Measurements from ENCODE around the gene UFSP2. TPM values are rescaled to one million over a fixed set of nuclear protein-coding genes. Genes with fewer than 3 reads are reported as not detected.

Gene UFSP2
- total and polyA plus RNA-seq, 2 experiments from 2014 or later = 29.0 to 53.0 TPM

DNA sequence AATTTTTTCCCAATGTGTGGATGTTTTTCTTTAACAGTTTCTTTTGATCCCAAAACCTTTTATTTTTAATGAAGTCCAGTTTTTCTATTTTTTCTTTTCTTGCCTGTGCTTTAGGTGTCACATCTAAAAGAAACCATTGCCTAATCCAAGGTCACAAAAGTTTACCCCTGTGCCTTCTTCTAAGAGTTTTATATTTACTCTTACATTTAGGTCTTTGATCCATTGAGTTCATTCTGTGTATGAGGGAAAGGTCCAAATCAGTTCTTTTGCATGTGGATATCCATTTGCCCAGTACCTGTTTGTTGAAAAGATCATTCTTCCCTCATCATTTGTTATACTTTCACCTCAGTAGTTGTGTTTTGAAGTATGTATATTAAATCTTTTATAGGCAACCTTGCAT is 43.0 kb downstream of the UFSP2 start (continued):
- TF ChIP-seq, protein P1, sequence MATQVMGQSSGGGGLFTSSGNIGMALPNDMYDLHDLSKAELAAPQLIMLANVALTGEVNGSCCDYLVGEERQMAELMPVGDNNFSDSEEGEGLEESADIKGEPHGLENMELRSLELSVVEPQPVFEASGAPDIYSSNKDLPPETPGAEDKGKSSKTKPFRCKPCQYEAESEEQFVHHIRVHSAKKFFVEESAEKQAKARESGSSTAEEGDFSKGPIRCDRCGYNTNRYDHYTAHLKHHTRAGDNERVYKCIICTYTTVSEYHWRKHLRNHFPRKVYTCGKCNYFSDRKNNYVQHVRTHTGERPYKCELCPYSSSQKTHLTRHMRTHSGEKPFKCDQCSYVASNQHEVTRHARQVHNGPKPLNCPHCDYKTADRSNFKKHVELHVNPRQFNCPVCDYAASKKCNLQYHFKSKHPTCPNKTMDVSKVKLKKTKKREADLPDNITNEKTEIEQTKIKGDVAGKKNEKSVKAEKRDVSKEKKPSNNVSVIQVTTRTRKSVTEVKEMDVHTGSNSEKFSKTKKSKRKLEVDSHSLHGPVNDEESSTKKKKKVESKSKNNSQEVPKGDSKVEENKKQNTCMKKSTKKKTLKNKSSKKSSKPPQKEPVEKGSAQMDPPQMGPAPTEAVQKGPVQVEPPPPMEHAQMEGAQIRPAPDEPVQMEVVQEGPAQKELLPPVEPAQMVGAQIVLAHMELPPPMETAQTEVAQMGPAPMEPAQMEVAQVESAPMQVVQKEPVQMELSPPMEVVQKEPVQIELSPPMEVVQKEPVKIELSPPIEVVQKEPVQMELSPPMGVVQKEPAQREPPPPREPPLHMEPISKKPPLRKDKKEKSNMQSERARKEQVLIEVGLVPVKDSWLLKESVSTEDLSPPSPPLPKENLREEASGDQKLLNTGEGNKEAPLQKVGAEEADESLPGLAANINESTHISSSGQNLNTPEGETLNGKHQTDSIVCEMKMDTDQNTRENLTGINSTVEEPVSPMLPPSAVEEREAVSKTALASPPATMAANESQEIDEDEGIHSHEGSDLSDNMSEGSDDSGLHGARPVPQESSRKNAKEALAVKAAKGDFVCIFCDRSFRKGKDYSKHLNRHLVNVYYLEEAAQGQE (IDR thresholded peaks at IDR 0.05; ENCODE audit: unreplicated experiment) = no peak
- TF ChIP-seq STAT1 (IDR thresholded peaks at IDR 0.05; ENCODE audit: unreplicated experiment) = no peak
- TF ChIP-seq, protein P2, sequence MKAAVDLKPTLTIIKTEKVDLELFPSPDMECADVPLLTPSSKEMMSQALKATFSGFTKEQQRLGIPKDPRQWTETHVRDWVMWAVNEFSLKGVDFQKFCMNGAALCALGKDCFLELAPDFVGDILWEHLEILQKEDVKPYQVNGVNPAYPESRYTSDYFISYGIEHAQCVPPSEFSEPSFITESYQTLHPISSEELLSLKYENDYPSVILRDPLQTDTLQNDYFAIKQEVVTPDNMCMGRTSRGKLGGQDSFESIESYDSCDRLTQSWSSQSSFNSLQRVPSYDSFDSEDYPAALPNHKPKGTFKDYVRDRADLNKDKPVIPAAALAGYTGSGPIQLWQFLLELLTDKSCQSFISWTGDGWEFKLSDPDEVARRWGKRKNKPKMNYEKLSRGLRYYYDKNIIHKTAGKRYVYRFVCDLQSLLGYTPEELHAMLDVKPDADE (IDR thresholded peaks at IDR 0.05) = no peak

DNA sequence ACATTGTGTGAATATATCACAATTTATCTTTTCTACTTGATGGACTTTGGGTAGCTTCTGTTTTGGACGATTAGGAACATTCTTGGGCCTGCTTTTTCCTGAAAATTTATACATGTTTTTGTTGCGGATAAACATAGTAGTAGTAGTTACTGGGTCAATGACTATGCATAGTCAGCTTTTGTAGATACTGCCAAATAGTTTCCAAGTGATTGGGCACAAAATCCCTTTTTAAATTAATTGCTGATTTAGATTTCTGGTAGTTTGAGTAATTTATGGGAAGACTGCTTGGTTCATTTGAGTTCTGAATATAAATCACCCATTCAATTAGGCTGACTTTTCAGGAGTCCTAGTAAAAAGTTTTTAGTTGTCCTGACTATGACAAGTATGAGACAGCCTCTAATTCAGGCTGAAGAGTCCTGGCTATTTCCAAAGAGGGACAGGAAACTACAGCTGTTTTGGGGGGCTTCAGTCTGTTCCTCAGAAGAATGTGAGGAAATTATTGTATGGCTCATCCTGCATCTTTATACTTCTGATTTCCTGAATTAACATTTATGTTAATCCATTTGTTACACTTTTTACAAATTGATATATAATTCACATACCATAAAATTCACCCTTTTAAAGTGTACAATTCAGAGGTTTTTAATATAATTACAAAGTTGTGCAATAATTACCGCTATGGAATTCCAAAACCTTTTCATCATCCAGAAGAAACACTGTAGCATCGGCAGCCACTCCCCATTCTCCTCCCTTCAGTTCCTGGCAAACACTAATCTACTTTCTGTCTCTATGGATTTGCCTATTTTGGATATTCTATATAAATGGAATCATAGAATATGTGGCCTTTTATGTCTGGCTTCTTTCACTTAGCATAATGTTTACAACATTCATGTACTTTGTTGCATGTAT is 44.2 kb downstream of the UFSP2 start:
- H3K9me2 ChIP-seq (ENCODE audit: insufficient read depth) = no peaks in the 10 kb centered on the region
- H4K20me1 ChIP-seq (replicated peaks; ENCODE audit: insufficient read depth) = no peaks in the 10 kb centered on the region
- H3K4me1 ChIP-seq (ENCODE audit: insufficient read depth) = 0 out of 2 replicates have a peak, but pooled peaks cover 3% of the 10 kb centered on the region
- peaks cover 9% of the 10 kb centered on the region; the same call in 2 of the 3 replicates for H3K9me3 Mint-ChIP-seq
- H3K4me3 ChIP-seq = no peak overlapping the region
- no peaks in the 10 kb centered on the region for H3K36me3 ChIP-seq (ENCODE audit: insufficient read depth)
- H3K27me3 Mint-ChIP-seq (ENCODE audit: insufficient read depth, low read depth, poor library complexity) = peaks cover 4% of the 10 kb centered on the region
- no peaks in the 10 kb centered on the region for H3K27me3 ChIP-seq (ENCODE audit: insufficient read depth)
- H3K4me3 Mint-ChIP-seq = no peak overlapping the region
- H3K4me1 Mint-ChIP-seq = 0 out of 3 replicates have a peak, but pooled peaks cover 5% of the 10 kb centered on the region
- no peak overlapping the region for H2AFZ ChIP-seq
- no peak overlapping the region for H3K4me2 ChIP-seq
- H3K27ac Mint-ChIP-seq = no peak overlapping the region
- H3K79me2 ChIP-seq (replicated peaks; ENCODE audit: insufficient read depth) = no peaks in the 10 kb centered on the region
- no peak for DNase-seq (ENCODE audit: low spot score)
- H3F3A ChIP-seq (replicated peaks; ENCODE audit: low read depth) = no peaks in the 10 kb centered on the region
- H3K36me3 Mint-ChIP-seq (ENCODE audit: low read depth) = peaks cover 10% of the 10 kb centered on the region
- no peak for ATAC-seq
- H3K27ac ChIP-seq (ENCODE audit: low read depth) = no peak overlapping the region
- TF ChIP-seq, protein P2 (IDR thresholded peaks at IDR 0.05) = no peak
- TF ChIP-seq CREB1 (CRISPR knock-in tag; IDR thresholded peaks at IDR 0.05; ENCODE audit: low read depth) (no peak), ZNF114 (CRISPR knock-in tag; IDR thresholded peaks at IDR 0.05) (no peak), STAT1 (IDR thresholded peaks at IDR 0.05; ENCODE audit: unreplicated experiment) (no peak), NANOG (IDR thresholded peaks at IDR 0.05; ENCODE audit: borderline replicate concordance) (no peak), JUNB (IDR thresholded peaks at IDR 0.05; ENCODE audit: unreplicated experiment) (no peak)
- TF ChIP-seq, protein P3, sequence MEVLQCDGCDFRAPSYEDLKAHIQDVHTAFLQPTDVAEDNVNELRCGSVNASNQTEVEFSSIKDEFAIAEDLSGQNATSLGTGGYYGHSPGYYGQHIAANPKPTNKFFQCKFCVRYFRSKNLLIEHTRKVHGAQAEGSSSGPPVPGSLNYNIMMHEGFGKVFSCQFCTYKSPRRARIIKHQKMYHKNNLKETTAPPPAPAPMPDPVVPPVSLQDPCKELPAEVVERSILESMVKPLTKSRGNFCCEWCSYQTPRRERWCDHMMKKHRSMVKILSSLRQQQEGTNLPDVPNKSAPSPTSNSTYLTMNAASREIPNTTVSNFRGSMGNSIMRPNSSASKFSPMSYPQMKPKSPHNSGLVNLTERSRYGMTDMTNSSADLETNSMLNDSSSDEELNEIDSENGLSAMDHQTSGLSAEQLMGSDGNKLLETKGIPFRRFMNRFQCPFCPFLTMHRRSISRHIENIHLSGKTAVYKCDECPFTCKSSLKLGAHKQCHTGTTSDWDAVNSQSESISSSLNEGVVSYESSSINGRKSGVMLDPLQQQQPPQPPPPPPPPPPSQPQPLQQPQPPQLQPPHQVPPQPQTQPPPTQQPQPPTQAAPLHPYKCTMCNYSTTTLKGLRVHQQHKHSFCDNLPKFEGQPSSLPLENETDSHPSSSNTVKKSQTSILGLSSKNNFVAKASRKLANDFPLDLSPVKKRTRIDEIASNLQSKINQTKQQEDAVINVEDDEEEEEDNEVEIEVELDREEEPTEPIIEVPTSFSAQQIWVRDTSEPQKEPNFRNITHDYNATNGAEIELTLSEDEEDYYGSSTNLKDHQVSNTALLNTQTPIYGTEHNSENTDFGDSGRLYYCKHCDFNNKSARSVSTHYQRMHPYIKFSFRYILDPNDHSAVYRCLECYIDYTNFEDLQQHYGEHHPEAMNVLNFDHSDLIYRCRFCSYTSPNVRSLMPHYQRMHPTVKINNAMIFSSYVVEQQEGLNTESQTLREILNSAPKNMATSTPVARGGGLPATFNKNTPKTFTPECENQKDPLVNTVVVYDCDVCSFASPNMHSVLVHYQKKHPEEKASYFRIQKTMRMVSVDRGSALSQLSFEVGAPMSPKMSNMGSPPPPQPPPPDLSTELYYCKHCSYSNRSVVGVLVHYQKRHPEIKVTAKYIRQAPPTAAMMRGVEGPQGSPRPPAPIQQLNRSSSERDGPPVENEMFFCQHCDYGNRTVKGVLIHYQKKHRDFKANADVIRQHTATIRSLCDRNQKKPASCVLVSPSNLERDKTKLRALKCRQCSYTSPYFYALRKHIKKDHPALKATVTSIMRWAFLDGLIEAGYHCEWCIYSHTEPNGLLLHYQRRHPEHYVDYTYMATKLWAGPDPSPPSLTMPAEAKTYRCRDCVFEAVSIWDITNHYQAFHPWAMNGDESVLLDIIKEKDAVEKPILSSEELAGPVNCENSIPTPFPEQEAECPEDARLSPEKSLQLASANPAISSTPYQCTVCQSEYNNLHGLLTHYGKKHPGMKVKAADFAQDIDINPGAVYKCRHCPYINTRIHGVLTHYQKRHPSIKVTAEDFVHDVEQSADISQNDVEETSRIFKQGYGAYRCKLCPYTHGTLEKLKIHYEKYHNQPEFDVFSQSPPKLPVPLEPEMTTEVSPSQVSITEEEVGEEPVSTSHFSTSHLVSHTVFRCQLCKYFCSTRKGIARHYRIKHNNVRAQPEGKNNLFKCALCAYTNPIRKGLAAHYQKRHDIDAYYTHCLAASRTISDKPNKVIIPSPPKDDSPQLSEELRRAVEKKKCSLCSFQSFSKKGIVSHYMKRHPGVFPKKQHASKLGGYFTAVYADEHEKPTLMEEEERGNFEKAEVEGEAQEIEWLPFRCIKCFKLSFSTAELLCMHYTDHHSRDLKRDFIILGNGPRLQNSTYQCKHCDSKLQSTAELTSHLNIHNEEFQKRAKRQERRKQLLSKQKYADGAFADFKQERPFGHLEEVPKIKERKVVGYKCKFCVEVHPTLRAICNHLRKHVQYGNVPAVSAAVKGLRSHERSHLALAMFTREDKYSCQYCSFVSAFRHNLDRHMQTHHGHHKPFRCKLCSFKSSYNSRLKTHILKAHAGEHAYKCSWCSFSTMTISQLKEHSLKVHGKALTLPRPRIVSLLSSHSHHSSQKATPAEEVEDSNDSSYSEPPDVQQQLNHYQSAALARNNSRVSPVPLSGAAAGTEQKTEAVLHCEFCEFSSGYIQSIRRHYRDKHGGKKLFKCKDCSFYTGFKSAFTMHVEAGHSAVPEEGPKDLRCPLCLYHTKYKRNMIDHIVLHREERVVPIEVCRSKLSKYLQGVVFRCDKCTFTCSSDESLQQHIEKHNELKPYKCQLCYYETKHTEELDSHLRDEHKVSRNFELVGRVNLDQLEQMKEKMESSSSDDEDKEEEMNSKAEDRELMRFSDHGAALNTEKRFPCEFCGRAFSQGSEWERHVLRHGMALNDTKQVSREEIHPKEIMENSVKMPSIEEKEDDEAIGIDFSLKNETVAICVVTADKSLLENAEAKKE (CRISPR knock-in tag; IDR thresholded peaks at IDR 0.05) = no peak
- TF ChIP-seq, protein P4, sequence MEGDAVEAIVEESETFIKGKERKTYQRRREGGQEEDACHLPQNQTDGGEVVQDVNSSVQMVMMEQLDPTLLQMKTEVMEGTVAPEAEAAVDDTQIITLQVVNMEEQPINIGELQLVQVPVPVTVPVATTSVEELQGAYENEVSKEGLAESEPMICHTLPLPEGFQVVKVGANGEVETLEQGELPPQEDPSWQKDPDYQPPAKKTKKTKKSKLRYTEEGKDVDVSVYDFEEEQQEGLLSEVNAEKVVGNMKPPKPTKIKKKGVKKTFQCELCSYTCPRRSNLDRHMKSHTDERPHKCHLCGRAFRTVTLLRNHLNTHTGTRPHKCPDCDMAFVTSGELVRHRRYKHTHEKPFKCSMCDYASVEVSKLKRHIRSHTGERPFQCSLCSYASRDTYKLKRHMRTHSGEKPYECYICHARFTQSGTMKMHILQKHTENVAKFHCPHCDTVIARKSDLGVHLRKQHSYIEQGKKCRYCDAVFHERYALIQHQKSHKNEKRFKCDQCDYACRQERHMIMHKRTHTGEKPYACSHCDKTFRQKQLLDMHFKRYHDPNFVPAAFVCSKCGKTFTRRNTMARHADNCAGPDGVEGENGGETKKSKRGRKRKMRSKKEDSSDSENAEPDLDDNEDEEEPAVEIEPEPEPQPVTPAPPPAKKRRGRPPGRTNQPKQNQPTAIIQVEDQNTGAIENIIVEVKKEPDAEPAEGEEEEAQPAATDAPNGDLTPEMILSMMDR (conservative IDR thresholded peaks at IDR 0.05; ENCODE audit: low read depth in 2 of 2) = no peak
